HG03565 (cell line): ENCODE measurements around the gene RESP18.
"Not testable (repeated sequence)": the region's sequence is repeated elsewhere in the genome, so short reads cannot be mapped to it uniquely, and the experiment has no call there.

Experiments
- ATAC-seq: cut with Tn5 transposase; IDR thresholded peaks from one replicate; pipeline ENCODE4 v1.9.1; 2021; ENCODE audit warnings: mild to moderate bottlenecking, moderate library complexity; ENCODE audit not compliant: unreplicated experiment

Gene RESP18

GRCh38 chr2:219293736-219294231 is 38.8 kb downstream of the RESP18 start:
- no peak for ATAC-seq

DNA sequence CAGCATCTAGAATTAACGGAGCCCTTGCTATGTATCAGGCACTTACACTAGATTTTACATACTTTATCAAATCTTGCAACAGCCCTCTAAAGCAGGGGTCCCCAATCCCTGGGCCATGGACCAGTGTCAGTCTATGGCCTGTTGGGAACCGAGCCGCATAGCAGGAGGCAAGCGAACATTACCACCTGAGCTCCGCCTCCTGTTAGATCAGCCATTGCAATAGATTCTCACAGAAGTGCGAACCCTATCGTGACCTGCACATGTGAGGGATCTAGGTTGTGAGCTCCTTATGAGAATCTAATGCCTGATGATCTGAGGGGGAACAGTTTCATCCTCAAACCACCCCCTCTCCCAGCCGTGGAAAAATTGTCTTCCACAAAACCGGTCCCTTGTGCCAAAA is 39.9 kb downstream of the RESP18 start:
- no peak for ATAC-seq

- no peak for ATAC-seq
Observed at GRCh38 chr2:219291910-219292490, 40.5 kb downstream of the RESP18 start.

DNA sequence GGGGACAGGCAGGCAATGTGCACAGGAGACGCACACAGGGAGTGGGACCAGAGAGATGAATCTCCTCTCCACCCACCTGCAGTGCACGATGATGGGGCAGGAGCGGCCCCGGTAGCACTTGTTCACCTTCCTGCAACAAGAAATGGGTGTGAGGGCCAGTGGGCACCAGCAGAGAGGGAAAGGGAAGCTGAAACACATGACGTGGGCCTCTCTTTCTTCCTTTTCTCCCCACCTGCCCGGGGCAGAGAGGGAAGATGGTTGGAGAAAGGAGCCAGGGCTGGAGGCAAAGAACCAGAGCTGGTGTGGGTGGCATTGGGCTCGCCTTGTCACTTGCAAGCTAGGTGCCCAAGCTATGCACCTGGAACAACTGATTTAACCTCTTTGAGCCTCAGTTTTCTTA is 41.1 kb downstream of the RESP18 start:
- no peak for ATAC-seq

DNA sequence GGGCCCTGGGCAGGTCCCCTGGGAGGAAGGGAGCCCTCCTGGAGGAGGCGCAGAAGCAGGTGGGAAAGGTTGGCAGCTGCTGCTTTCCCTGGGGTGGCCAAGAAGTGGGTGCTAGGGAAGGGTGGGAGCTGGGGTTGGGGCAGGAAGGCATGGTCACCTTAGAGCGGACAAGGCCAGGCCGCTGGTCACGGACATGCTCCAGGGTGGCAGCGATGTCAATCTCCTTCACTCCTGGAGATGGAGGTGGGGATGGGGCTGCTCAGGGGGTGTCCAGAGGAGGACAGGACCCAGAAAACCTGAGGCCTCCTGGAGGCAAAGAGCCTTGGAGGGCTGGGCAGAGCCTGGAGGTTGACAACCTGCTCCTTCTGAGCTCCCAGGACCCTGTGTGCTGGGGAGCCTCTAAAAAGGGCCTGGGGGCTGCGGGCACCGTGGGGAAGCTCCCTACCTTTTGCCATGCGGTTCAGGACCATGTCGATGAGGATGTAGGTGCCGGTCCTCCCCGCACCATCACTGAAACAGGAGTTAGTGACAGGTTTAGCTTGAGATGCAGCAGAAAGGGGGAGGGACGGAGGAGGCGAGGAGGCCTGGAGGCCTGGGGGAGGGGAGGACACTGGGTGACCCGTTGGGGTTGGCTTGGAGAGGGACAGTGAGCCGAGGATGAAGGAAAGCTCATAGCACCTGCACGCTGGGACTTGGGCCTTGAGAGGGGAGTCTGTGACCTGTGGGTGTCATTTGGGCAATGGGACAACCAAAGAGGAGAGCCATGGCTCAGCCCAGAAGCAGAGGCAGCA is 42.0 kb downstream of the RESP18 start:
- ATAC-seq = no peak

- no peak for ATAC-seq
Observed at GRCh38 chr2:219289537-219290361, 42.8 kb downstream of the RESP18 start.

DNA sequence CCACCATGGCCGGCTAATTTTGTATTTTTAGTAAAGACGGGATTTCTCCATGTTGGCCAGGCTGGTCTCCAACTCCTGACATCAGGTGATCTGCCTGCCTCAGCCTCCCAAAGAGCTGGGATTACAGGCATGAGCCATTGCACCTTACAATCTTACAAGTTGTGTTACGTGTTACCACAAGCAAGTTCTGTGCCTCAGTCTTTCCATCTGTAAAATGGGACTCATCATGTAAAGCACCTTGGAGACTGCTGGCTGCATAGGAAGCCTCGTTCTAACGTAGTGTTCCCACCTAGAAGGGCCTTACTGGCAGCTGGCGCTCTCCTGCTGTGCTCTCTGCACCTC is 43.4 kb downstream of the RESP18 start:
- ATAC-seq = no peak

GRCh38 chr2:219287580-219288265 is 44.8 kb downstream of the RESP18 start:
- no peak for ATAC-seq

DNA sequence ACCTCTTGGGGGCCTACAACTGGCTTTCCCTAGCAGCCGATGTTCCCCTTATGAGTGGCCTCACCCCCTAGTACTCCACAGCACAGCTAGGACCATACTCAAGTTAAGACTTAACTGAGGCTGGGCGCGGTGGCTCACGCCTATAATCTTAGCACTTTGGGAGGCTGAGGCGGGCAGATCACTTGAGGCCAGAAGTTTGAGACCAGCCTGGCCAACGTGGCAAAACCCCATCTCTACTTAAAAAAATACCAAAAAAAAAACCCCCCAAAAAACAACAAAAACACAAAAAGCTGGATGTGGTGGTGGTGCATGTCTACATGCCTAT is 45.5 kb downstream of the RESP18 start:
- ATAC-seq = not testable (repeated sequence)

GRCh38 chr2:219286436-219287115 is 46.0 kb downstream of the RESP18 start:
- no peak for ATAC-seq

GRCh38 chr2:219285894-219286425 is 46.6 kb downstream of the RESP18 start:
- ATAC-seq = no peak

GRCh38 chr2:219285373-219285735 is 47.2 kb downstream of the RESP18 start:
- ATAC-seq = no peak

- ATAC-seq = no peak
Observed at GRCh38 chr2:219284501-219285372, 47.8 kb downstream of the RESP18 start.

DNA sequence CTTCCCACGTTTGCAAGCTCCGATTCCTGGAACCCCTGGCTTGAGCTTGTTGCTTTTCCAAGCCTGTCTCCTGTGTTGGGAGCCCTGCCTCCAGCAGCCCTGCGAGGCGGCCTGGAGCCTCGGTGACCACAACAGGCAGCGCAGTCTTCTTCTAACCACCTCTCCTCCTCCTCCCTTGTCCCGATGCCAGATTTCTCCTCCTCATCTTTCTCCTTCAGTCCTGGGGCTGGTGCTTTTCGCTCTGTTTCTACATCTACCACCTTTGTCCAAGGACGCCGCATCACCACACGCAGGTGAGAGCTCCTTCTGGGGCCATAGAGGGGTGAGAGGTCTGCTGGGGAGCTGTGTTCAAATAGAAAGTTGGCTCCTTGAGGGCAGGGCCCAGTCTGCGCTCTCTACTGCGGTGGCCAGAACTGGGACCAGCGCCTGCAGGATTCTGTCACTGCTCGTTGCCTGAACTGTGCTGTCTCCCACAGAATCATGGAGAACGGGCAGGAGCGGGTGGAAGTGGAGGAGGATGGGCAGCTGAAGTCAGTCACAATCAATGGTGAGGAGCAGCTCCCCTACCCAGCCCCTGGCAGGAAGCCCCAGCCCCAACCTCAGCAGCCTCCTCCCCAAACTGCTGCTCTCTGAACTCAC is 49.5 kb downstream of the RESP18 start:
- ATAC-seq = no peak

GRCh38 chr2:219282375-219282774 is 50.2 kb downstream of the RESP18 start:
- ATAC-seq = no peak

GRCh38 chr2:219281588-219281987 is 51.0 kb downstream of the RESP18 start:
- no peak for ATAC-seq

- ATAC-seq = no peak
Observed at GRCh38 chr2:219280651-219281050, 51.9 kb downstream of the RESP18 start.

DNA sequence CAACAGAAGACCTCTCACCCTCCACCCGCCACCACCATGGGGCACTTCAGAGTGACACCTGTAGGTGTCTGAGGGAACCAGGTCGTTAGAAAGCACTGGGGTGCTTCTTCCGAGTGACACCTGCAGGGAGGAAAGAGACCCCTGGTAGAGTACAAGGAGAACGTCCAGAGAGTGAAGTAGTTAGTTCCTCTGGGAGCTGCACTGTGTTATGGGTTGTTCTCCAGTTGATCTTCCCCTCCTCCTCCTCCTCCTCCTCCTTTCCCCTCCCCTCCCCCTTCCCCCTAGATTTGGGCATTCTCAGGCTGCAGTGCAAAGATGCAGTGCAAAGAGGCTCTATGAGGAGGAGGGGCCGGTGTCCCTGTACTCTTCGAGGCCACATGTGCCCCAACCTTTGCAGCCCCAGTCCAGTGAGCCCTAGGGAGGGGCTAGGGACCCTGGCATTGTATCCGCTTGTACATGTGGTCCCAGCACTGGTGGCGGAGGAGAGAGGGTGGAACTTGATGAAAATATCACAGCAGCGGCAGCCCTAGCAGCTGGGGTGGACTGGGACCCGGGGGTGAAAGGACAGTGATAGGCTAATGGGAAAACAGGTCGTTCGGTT is 52.5 kb downstream of the RESP18 start:
- no peak for ATAC-seq
